HG02798 (cell line): ENCODE measurements around the gene PMM1.

ENCODE experiments used
- ATAC-seq: cut with Tn5 transposase; IDR thresholded peaks from one replicate; pipeline ENCODE4 v1.9.1; 2021; ENCODE audit warnings: mild to moderate bottlenecking; ENCODE audit not compliant: unreplicated experiment, poor library complexity

Gene PMM1

DNA sequence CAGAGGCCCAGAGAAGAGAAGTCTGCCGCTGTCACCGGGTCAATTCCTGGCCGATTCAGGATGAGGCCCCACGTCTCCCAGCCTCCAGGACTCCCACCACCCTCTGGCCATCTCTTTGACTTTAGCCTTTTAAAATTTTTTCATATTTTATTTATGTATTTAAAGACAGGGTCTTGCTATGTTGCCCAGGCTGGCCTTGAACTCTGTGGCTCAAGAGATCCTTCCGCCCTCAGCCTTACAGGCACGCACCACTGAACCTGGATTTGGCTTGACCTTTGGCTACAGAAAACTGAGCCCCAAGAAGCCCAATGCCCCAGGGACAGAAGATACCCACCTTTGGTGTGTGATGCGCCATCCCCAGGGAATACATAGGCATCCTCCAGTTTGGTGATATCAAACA is 49.3 kb downstream of the PMM1 start:
- no peak for ATAC-seq

- ATAC-seq: no peak
Observed at GRCh38 chr22:41540006-41540315, 49.7 kb downstream of the PMM1 start.

DNA sequence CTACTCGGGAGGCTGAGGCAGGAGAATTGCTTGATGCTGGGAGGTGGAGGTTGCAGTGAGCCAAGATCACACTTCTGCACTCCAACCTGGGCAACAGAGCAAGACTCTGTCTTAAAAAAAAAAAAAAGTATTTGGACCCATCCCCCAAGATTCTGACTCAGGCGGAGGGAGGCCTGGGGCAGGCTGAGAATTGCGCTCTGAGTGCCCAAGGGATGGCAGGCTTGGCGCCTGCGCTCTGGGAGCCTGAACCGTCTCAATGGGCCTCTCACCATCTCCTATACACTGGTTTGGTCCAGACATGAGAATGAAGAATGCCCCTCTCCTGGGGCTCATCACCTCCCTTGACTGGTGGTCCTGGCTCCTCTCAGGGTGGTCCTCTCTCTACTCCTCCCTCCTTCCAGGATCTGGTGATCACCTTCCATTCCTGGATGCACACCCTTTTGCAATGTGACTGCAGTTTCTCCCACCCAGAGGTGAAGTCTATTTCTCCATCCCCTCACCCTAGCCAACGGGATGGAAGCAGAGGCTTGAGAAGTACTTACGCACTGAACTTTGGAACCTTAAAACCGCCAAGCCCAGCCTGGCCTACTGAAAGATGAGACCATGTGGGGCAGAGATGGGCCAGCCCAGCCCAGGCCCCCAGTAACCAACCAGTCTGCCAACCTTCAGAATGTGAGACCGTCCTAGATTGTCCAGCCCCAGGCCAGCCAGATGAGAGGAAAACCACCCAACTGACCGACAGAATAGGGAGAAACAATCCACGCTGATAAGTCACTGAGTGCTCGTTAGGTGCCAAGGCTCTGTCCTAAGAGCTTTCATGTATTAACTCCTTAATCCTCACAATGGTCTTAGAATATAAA is 50.3 kb downstream of the PMM1 start:
- ATAC-seq: no peak

DNA sequence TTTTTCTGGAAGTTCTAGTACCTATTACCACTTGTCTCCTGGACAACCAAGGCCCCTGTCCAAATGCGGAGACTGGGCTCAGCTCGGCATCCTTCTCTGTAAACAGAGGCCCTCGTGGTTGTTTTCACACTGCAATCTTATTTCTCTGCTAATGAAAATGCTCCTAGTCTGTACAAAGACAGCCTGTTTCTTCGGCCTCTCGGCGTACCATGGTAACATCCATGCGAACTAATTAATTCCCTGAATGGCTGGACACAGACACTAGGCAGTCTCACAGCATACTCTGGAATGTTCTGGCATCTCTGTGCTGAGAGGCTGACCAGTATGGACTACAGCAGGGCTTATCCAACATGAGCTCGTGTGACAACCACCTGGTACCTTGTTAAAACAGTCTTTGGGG is 51.1 kb downstream of the PMM1 start:
- ATAC-seq: no peak

DNA sequence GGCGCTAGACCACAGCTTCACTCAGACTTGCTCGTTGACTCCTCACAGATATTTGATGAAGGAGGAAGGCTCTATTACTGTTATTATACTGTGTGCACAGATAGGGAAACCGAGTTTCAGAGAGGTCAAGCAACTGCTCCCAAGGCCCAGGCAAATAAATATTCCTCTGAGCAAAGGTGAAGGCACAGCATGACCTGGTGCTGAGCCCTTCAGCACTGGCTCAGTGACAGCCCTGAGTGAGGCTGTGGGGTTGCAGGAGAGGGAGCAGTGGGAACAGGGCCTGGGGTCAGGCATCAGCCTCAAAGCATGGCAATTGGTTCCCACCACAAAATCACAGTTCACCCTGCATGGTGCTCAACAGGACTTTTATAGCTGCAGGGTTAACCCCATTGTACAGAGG is 52.4 kb downstream of the PMM1 start:
- ATAC-seq: no peak

- ATAC-seq: no peak
Observed at GRCh38 chr22:41535244-41535643, 54.4 kb downstream of the PMM1 start.

DNA sequence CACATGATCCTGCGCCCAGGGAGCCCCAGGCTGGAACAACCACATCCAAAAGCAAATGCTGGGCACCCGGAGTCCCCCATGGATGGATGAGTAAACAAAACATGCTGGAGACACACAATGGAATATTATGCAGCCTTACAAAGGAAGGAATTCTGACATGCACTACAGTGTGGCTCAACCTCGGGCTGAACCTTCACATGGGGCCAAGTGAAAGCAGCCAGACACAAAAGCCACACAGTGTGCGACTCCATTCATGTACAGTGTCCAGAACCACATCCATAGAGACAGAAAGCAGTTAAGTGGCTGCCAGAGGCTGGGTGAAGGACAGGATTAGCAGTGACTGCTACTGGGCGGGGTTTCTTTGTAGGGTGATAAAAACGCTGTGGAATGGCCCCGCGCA is 55.4 kb downstream of the PMM1 start:
- no peak for ATAC-seq

DNA sequence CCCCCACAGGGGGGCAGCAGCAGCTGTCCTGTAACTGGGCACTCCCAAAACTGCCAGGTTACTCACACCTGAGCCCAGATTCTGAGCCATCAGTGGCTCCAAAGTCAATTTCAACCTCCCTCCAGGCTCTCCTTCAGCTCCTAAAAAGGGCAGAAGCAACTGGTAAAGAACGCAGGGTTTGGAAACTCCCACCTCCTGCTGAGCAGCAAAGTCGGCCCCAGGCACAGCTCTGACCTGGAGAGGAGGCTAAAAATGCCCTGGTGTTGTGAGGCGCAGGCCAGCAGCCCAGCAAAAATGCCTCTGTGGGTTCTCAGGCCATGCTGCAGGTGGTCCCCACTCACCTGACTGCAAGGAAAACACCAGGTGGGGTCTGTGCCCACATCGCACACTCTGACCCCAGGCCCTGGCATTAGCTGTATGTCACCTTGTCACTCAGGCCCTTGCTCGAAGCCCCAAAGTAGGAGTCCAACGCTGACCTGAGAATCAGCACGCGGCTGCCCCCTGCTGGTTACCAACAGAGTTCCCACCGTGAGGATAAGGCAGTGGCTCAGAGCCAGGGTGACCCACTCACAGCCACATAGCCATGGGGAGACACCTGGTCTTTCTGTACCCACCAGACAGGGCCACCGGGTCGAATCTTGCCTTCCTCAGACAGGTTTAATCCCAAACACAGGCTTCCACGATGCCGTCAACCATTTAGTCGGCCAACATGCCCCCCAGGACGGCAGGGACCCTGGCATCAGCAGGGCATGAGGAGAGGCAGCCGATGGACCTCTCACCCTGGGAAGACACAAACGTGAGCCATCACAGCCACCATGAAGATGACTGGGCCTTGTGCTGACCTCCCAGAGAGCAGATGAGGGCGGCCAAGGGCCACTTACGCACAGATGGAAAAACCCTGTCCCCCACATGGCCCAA is 56.5 kb downstream of the PMM1 start:
- peak; percentile 60 for ATAC-seq

DNA sequence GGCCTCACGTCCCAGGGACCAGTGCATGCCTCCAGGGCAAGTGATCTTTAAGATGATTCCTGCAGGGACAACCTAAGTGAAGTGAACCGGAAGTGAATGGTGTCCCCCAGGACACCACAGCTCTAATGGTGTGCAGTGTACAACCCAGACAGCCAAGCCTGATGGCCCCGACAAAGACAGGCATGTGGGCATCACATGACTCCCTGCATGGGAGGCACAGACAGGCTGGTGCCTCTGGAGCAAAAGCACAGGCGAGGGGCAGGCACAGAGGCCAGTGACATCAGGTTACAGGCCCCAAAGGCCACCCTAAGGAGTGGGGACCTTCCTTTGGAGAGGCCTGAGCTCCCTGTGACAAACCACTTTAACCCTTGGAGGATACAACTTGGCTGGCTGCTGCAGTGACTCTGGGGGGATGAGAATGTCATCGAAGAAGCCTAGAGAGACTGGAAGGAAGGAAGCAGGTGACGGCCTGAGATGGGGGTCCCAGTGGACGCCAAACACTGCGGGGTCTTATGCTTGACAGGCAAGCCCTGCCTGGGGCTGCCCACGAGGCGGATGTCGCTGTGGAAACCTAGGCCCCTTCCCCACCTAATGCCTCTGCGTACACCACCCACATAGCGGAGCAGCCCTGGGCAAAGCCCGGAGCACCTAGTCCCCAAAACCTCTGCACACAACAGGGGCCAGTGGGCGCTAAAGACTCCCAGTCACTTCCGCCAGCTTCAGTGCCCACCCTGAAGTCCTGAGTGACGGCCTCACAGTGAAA is 57.7 kb downstream of the PMM1 start:
- ATAC-seq: no peak

DNA sequence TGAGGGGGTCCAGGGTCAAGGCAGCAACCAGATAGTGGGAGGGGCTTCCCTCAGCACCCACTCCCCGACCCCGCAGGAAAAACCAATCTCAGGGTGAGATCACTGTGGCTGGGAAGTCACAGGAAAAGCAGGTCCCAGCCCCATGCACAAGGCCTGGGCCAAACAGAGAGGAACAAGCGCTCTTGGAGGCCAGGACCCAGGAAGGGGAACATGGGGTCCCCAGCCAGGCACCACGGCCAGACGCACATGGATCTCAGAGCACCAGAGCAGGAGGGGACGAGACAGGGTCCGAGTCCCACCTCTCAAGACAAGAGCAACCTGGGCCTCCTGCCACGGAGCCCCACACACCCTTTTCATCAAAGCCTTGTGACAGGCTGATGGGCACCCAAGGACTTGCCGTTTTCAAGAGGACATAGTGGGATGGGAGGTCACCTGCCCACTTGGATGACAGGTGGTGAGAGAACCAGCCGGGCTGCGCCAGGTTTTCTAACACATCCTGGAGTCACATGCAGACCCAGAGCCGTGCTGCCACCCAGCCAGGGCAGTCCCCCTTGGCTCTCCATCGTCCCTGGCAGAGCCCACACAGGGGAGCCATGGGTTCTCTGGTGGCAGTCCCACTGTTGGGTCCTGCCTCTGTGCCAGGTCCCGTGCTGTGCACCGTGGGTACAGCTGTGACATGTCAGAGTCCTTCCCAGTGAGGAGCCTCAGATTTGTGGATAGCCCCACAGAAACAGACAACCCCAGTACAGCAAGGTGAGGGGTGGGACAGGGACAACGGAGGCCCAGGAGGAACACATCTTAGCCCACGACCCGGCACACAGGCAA is 58.5 kb downstream of the PMM1 start:
- no peak for ATAC-seq

DNA sequence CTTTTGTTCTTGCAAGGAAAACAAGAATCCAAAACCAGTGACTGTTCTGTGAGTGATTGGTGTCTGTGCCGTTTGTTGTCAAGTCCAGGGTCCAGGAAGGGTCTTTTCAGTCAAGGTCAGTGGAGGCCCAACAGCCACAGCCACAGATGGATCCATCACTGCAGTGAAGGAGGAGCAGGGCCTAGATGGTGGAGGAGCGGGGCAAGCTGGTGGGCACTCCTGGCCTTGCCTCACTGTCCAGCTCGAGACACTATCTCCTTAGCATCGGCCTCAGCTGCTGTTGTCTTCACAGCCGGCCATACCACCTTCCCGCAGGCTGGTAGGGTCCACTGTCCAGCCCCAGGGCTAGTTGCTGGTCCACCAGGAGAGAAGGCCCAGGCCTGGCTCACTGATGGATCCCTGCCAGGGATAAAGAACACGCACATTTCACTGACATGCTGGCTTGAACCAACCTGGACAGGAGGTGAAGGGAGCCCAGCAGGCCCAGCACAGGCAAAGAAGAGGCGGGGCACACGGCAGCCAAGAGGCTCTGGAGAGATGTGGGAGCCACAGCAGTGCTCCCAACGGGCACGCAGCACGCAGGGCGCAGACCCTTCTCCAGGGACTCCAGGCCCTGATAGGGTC is 60.6 kb downstream of the PMM1 start:
- no peak for ATAC-seq

DNA sequence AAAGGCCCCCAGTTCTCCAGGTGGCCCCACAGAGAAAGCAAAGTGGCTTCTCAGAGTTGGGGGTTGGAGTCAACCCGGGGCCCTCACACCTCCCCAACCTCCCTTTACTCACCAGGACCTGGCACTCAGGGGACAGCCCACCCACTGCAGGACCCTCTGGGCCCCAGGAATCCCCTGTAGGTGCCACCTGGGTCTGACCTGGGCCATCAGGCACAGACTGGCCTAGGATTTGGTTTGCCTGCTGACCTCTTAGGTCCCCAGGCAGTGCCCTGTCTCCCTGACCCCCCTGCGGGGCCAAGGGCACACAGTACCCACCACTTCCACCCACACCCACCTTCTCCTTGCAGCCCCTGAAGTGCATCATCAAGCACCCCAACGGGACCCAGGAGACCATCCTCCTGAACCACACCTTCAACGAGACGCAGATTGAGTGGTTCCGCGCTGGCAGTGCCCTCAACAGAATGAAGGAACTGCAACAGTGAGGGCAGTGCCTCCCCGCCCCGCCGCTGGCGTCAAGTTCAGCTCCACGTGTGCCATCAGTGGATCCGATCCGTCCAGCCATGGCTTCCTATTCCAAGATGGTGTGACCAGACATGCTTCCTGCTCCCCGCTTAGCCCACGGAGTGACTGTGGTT is 61.4 kb downstream of the PMM1 start:
- no peak for ATAC-seq
